ENCODE measurements around the gene PHOSPHO2.
"Not testable (repeated sequence)": the region's sequence is repeated elsewhere in the genome, so short reads cannot be mapped to it uniquely, and the experiment has no call there.

The PHOSPHO2 gene

DNA sequence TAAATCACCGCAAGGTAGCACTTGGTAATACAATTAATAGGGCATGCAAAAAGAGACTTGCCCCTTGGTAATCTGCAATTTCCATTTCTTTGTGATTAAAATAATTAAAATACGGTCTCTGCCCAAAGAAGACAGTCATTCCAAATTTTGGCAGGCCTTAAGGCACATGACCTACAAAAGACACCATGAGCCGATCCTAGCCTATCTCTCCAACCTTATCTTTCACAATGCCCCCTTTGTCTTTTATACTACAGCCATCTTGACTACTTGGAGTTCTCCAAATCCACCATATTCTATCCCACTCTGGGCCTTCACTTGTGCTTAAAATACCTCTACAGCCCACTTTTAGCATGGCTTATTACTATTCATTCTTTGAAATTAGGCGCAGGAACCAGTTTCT lies 23.3 kb upstream of the PHOSPHO2 start:
- no peak for FAIRE-seq
- no peak for TF ChIP-seq POLR2A (IDR thresholded peaks at IDR 0.05; ENCODE audit: low read depth, low read length)

GRCh38 chr2:169672406-169672805 lies 21.9 kb upstream of the PHOSPHO2 start:
- no peak for TF ChIP-seq POLR2A (IDR thresholded peaks at IDR 0.05; ENCODE audit: low read depth, low read length)
- DNase-seq (ENCODE audit: insufficient read length, low spot score) (no peak), FAIRE-seq (no peak)

More for the DNA sequence above, 23.3 kb upstream of the PHOSPHO2 start:
- DNase-seq (ENCODE audit: insufficient read length, low spot score): no peak

GRCh38 chr2:169673106-169673505 lies 21.2 kb upstream of the PHOSPHO2 start:
- FAIRE-seq (no peak), DNase-seq (ENCODE audit: insufficient read length, low spot score) (no peak)
- TF ChIP-seq POLR2A (IDR thresholded peaks at IDR 0.05; ENCODE audit: low read depth, low read length): no peak

DNA sequence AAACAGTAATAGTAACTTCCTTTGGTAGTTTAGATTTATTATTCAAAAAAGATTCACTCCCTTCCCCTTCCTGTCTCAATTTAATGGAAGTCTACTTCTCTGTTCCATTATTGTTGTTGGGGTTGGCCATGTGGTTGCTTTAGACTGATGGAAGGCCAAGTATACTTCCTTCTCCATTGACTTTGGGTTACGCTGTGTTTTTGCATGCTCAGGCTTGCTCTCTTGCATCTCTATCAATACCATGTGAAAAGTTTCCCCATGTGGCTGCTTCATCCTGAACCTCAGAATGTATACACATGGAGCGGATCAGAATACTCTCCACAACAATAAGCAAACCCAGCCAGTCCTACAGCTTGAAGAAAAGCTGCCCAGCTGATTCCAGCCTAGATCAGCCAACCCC lies 20.3 kb upstream of the PHOSPHO2 start:
- no peak for TF ChIP-seq POLR2A (IDR thresholded peaks at IDR 0.05; ENCODE audit: low read depth, low read length)
- FAIRE-seq (no peak), DNase-seq (ENCODE audit: insufficient read length, low spot score) (no peak)

GRCh38 chr2:169676357-169676756 lies 17.9 kb upstream of the PHOSPHO2 start:
- no peak for TF ChIP-seq POLR2A (IDR thresholded peaks at IDR 0.05; ENCODE audit: low read depth, low read length)
- FAIRE-seq: no peak
- no peak for DNase-seq (ENCODE audit: insufficient read length, low spot score)

- no peak for TF ChIP-seq POLR2A (IDR thresholded peaks at IDR 0.05; ENCODE audit: low read depth, low read length)
- no peak for DNase-seq (ENCODE audit: insufficient read length, low spot score)
- FAIRE-seq: no peak
These were observed 17.4 kb upstream of the PHOSPHO2 start for GRCh38 chr2:169676850-169677249.

DNA sequence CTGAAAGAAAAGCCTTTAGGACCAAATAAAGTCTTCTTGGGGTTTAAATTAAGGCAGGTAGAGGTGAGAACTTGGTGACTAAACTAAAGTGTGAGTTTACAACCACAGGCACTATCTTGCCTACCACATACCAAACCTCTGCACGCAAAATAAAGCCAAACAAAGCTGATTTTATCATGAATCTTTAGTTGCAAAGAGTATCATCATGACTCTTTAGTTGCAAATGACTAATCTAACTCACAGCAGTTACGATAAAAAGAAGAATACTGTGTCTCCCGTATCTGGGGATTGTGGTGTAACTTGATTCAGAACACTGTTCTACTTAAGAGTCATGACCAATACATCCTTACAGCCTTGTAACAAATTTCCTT lies 11.2 kb upstream of the PHOSPHO2 start:
- DNase-seq (ENCODE audit: insufficient read length, low spot score) (no peak), FAIRE-seq (no peak)
- no peak for TF ChIP-seq POLR2A (IDR thresholded peaks at IDR 0.05; ENCODE audit: low read depth, low read length)

GRCh38 chr2:169683425-169684134 lies 10.7 kb upstream of the PHOSPHO2 start:
- DNase-seq (ENCODE audit: insufficient read length, low spot score) (no peak), FAIRE-seq (no peak)

DNA sequence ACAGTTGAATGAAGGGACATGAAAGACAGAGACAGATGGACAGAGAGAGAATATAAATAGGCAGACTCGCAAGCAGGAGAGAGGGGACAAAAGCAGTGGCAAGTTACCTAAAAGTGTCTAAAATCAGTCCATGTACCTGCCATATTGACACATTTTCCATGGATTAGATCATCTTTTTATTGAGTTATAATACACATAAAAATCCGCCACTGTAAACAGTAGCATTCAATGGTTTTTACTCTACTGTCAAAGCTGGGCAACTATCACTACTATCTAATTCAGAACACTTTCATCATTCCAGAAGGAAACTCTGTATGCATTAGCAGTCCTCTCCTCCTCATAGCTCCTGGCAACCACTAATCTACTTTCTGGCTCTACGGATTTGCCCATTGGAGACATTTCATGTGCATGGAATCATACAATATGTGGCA lies 10.1 kb upstream of the PHOSPHO2 start:
- DNase-seq (ENCODE audit: insufficient read length, low spot score) (no peak), FAIRE-seq (no peak)
- no peak for TF ChIP-seq POLR2A (IDR thresholded peaks at IDR 0.05; ENCODE audit: low read depth, low read length)

More at GRCh38 chr2:169683425-169684134, 10.7 kb upstream of the PHOSPHO2 start:
- TF ChIP-seq POLR2A (IDR thresholded peaks at IDR 0.05; ENCODE audit: low read depth, low read length): no peak

- DNase-seq (ENCODE audit: insufficient read length, low spot score); FAIRE-seq: not testable (repeated sequence)
These were observed 9.6 kb upstream of the PHOSPHO2 start for GRCh38 chr2:169684712-169685111.

DNA sequence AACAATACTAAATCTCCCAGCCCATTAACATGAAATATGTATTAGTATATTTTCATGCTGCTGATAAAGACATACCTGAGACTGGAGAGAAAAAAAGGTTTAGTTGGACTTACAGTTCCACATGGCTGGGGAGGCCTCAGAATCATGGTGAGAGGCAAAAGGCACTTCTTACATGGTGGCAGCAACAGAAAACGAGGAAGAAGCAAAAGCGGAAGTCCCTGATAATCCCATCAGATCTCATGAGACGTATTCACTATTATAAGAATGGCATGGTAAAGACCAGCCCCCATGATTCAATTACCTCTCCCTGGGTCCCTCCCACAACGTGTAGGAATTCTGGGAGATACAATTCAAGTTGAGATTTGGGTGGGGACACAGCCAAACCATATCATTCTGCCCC lies 7.4 kb upstream of the PHOSPHO2 start:
- FAIRE-seq; DNase-seq (ENCODE audit: insufficient read length, low spot score): not testable (repeated sequence)

GRCh38 chr2:169687943-169688342 lies 6.3 kb upstream of the PHOSPHO2 start:
- not testable (repeated sequence) for FAIRE-seq; DNase-seq (ENCODE audit: insufficient read length, low spot score)

DNA sequence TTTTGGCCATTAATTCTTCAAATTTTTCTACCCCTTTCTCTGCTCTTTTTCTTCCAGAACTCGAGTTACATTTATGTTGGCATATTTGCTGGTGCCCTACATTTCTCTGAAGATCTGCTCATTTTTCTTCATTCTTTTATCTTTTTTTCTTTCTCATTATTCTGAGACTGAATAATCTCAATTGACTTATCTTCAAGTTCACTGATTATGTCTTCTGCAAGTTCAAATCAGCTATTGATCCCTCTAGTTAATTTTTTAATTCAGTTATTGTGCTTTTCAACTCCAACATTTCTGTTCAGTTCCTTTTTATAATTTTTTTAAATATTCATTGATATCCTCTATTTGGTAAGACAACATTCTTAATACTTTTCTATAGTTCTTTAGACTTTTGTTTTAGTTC lies 3.3 kb upstream of the PHOSPHO2 start:
- TF ChIP-seq POLR2A (IDR thresholded peaks at IDR 0.05; ENCODE audit: low read depth, low read length): no peak
- no peak for FAIRE-seq
- DNase-seq (ENCODE audit: insufficient read length, low spot score): no peak

DNA sequence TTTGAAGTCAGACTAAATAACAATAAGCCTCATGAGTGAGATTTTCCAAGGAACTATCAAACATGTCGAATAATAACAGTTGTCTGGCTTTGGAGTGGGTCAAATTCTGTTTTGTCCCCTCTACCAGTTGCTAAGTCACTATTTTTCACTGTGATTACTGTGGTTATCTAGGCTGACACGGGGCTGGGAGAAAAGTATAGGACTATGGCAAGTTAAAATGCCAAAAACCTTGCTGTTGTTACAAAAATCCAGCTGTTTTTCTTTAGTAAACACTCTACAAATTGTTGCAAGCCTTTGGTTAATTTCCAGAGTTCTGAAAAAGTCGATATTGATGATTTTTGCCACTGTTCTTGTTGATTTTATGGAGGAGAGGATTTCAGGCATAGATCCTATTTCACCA lies 1.6 kb upstream of the PHOSPHO2 start:
- TF ChIP-seq POLR2A (IDR thresholded peaks at IDR 0.05; ENCODE audit: low read depth, low read length): no peak
- DNase-seq (ENCODE audit: insufficient read length, low spot score) (no peak), FAIRE-seq (no peak)

DNA sequence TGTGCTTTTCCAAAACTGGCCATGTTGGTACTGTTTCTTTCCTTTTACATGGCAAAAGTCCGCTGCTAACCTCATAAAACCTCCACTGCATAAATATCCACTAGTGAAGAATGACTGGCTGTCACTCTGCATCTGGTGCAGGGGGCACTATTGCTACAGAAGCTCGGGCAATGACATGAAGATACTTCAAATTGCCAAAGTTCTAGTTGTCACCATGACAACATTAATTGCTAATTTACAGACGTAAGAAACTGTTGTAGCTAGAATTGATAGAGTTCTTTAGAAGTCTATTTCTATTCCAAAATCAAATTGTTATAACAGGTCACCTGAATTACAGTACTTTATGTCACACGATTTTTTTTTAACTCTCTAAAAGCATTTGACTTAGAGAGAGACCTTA lies 909 bp upstream of the PHOSPHO2 start:
- FAIRE-seq: no peak
- DNase-seq (ENCODE audit: insufficient read length, low spot score): no peak
- TF ChIP-seq POLR2A (IDR thresholded peaks at IDR 0.05; ENCODE audit: low read depth, low read length): no peak

GRCh38 chr2:169694894-169695260 lies 608 bp downstream of the PHOSPHO2 start:
- FAIRE-seq (no peak), DNase-seq (ENCODE audit: insufficient read length, low spot score) (no peak)
- no peak for TF ChIP-seq POLR2A (IDR thresholded peaks at IDR 0.05; ENCODE audit: low read depth, low read length)

Measured in H54 (cell line).